ENCODE data around the gene MORN2.

Gene MORN2

GRCh38 chr2:38835990-38836389 is 39.8 kb upstream of the MORN2 start:
- no peak overlapping the region for H3K4me3 ChIP-seq (ENCODE audit: low read depth, low read length)
- in situ Hi-C loops (cut with HindIII; ENCODE audit: low sequenced_read_pairs) = no loop called here
- no peak for TF ChIP-seq CTCF (IDR thresholded peaks at IDR 0.05; ENCODE audit: low read depth, low read length)
- no peak for DNase-seq (ENCODE audit: low read depth, low spot score)

- in situ Hi-C loops (cut with HindIII; ENCODE audit: low sequenced_read_pairs) = no loop called here
- TF ChIP-seq CTCF (IDR thresholded peaks at IDR 0.05; ENCODE audit: low read depth, low read length) = no peak
- DNase-seq (ENCODE audit: low read depth, low spot score) = no peak
- H3K4me3 ChIP-seq (ENCODE audit: low read depth, low read length) = no peak overlapping the region
Observed at GRCh38 chr2:38836791-38837190, 39.0 kb upstream of the MORN2 start.

- DNase-seq (ENCODE audit: low read depth, low spot score) = no peak
- in situ Hi-C loops (cut with HindIII; ENCODE audit: low sequenced_read_pairs) = no loop called here
- no peak for TF ChIP-seq CTCF (IDR thresholded peaks at IDR 0.05; ENCODE audit: low read depth, low read length)
- no peak overlapping the region for H3K4me3 ChIP-seq (ENCODE audit: low read depth, low read length)
Observed at GRCh38 chr2:38850045-38850444, 25.7 kb upstream of the MORN2 start.

- H3K4me3 ChIP-seq (ENCODE audit: low read depth, low read length) = no peak overlapping the region
- TF ChIP-seq CTCF (IDR thresholded peaks at IDR 0.05; ENCODE audit: low read depth, low read length) = no peak
- in situ Hi-C loops (cut with HindIII; ENCODE audit: low sequenced_read_pairs) = no loop called here
- no peak for DNase-seq (ENCODE audit: low read depth, low spot score)
Observed at GRCh38 chr2:38856165-38856564, 19.6 kb upstream of the MORN2 start.

- in situ Hi-C loops (cut with HindIII; ENCODE audit: low sequenced_read_pairs) = no loop called here
- no peak for DNase-seq (ENCODE audit: low read depth, low spot score)
- TF ChIP-seq CTCF (IDR thresholded peaks at IDR 0.05; ENCODE audit: low read depth, low read length) = no peak
- no peak overlapping the region for H3K4me3 ChIP-seq (ENCODE audit: low read depth, low read length)
Observed at GRCh38 chr2:38862476-38862875, 13.3 kb upstream of the MORN2 start.

GRCh38 chr2:38863061-38863695 is 12.6 kb upstream of the MORN2 start:
- H3K4me3 ChIP-seq (ENCODE audit: low read depth, low read length) = no peak overlapping the region
- in situ Hi-C loops (cut with HindIII; ENCODE audit: low sequenced_read_pairs) = no loop called here
- no peak for TF ChIP-seq CTCF (IDR thresholded peaks at IDR 0.05; ENCODE audit: low read depth, low read length)
- DNase-seq (ENCODE audit: low read depth, low spot score) = no peak

Data from astrocyte of the spinal cord (primary cell).